Duodenal mucosa (tissue), 2 donors: ENCODE data around the gene PLEKHH1.
"Not testable (repeated sequence)": the region's sequence is repeated elsewhere in the genome, so short reads cannot be mapped to it uniquely, and the experiment has no call there.

Experiments
- H3K27ac ChIP-seq: one replicate; pipeline ENCODE4 v1.7.0; 2013; ENCODE audit warnings: low read depth, low read length
- H3K27me3 ChIP-seq, 2 donors: one replicate each; pipeline ENCODE4 v1.7.0; 2013; ENCODE audit warnings: low read length in 2 of 2, control low read depth in 1 of 2; ENCODE audit not compliant: insufficient read depth in 2 of 2, control insufficient read depth in 1 of 2
- H3K36me3 ChIP-seq, 2 donors: one replicate each; pipeline ENCODE4 v1.7.0; 2013; ENCODE audit warnings: low read length in 2 of 2, control low read depth in 1 of 2; ENCODE audit not compliant: insufficient read depth in 2 of 2, control insufficient read depth in 1 of 2
- H3K4me1 ChIP-seq, 2 donors: one replicate each; pipeline ENCODE4 v1.7.0; 2013; ENCODE audit warnings: low read length in 2 of 2, control low read depth in 1 of 2; ENCODE audit not compliant: insufficient read depth in 2 of 2, control insufficient read depth in 1 of 2
- H3K4me3 ChIP-seq, 2 donors: one replicate each; pipeline ENCODE4 v1.7.0; 2013; ENCODE audit warnings: low read length in 2 of 2, low read depth in 1 of 2
- H3K9ac ChIP-seq, 2 donors: one replicate each; pipeline ENCODE4 v1.7.0; 2013; ENCODE audit warnings: low read length in 2 of 2, low read depth in 1 of 2
- H3K9me3 ChIP-seq, 2 donors: one replicate each; pipeline ENCODE4 v1.7.0; 2013; ENCODE audit warnings: low read length in 2 of 2, control low read depth in 1 of 2; ENCODE audit not compliant: control insufficient read depth in 1 of 2

The PLEKHH1 gene

GRCh38 chr14:67595392-67595791 lies 62.3 kb downstream of the PLEKHH1 start:
- Histone ChIP-seq H3K27me3 (no peaks in the 10 kb centered on the region), H3K9me3 (no peaks in the 10 kb centered on the region), H3K4me3 (no peak overlapping the region), H3K36me3 (peaks cover 2 to 28% of the 10 kb centered on the region in 2 donors), H3K4me1 (peaks cover 8 to 14% of the 10 kb centered on the region in 2 donors), H3K9ac (no peak overlapping the region), H3K27ac (no peak overlapping the region)

- Histone ChIP-seq H3K36me3 (peaks cover 0 to 7% of the 10 kb centered on the region in 2 donors), H3K27me3 (no peaks in the 10 kb centered on the region), H3K4me3 (peak within 1 kb of the TSS; percentile 87 to 89), H3K9ac (peak within 1 kb of the TSS; percentile 73 to 78), H3K9me3 (no peaks in the 10 kb centered on the region), H3K27ac (peak within 1 kb of the TSS; percentile 81), H3K4me1 (peaks cover 8 to 14% of the 10 kb centered on the region in 2 donors)
Observed at GRCh38 chr14:67599698-67600561, 66.8 kb downstream of the PLEKHH1 start, which contains the start of gene PIGH. Gene PIGH, minus strand, starts transcription at chr14:67600268. Its CDS starts 65 bp downstream, at chr14:67600203.

- not testable (repeated sequence) for H3K9me3 ChIP-seq, H3K27me3 ChIP-seq, H3K36me3 ChIP-seq
- Histone ChIP-seq H3K4me3 (peak overlapping the region; percentile 87 to 89), H3K27ac (peak overlapping the region; percentile 81), H3K4me1 (peaks cover 8 to 14% of the 10 kb centered on the region in 2 donors), H3K9ac (peak overlapping the region; percentile 73 to 78)
Observed at GRCh38 chr14:67600562-67600974, 67.5 kb downstream of the PLEKHH1 start.

- Histone ChIP-seq H3K9me3 (no peaks in the 10 kb centered on the region), H3K27ac (no peak overlapping the region), H3K4me1 (peaks cover 8 to 14% of the 10 kb centered on the region in 2 donors), H3K27me3 (no peaks in the 10 kb centered on the region), H3K36me3 (no peaks in the 10 kb centered on the region), H3K9ac (no peak overlapping the region), H3K4me3 (no peak overlapping the region)
Observed at GRCh38 chr14:67602076-67602475, 69.0 kb downstream of the PLEKHH1 start.

GRCh38 chr14:67602995-67603545 lies 70.0 kb downstream of the PLEKHH1 start:
- Histone ChIP-seq H3K27me3 (no peaks in the 10 kb centered on the region), H3K36me3 (no peaks in the 10 kb centered on the region), H3K9ac (no peak overlapping the region), H3K4me1 (peaks cover 8 to 11% of the 10 kb centered on the region in 2 donors), H3K27ac (no peak overlapping the region), H3K4me3 (no peak overlapping the region), H3K9me3 (no peaks in the 10 kb centered on the region)

GRCh38 chr14:67607646-67608045 lies 74.6 kb downstream of the PLEKHH1 start:
- Histone ChIP-seq H3K27me3 (no peaks in the 10 kb centered on the region), H3K27ac (no peak overlapping the region), H3K4me3 (no peak overlapping the region)

GRCh38 chr14:67609642-67610310 lies 76.7 kb downstream of the PLEKHH1 start:
- no peak overlapping the region for H3K9ac ChIP-seq
- no peak overlapping the region for H3K27ac ChIP-seq
- H3K36me3 ChIP-seq, result no peaks in the 10 kb centered on the region
- no peaks in the 10 kb centered on the region for H3K27me3 ChIP-seq
- H3K4me3 ChIP-seq, result no peak overlapping the region
- no peaks in the 10 kb centered on the region for H3K9me3 ChIP-seq
- no peaks in the 10 kb centered on the region for H3K4me1 ChIP-seq

More at GRCh38 chr14:67607646-67608045, 74.6 kb downstream of the PLEKHH1 start:
- Histone ChIP-seq H3K4me1 (no peaks in the 10 kb centered on the region), H3K36me3 (no peaks in the 10 kb centered on the region), H3K9me3 (no peaks in the 10 kb centered on the region), H3K9ac (no peak overlapping the region)

- H3K27ac ChIP-seq, result no peak overlapping the region
- H3K9ac ChIP-seq, result no peak overlapping the region
- no peaks in the 10 kb centered on the region for H3K36me3 ChIP-seq
- no peaks in the 10 kb centered on the region for H3K9me3 ChIP-seq
- no peak overlapping the region for H3K4me3 ChIP-seq
- H3K27me3 ChIP-seq, result no peaks in the 10 kb centered on the region
- no peaks in the 10 kb centered on the region for H3K4me1 ChIP-seq
Observed at GRCh38 chr14:67610491-67610890, 77.4 kb downstream of the PLEKHH1 start.

- Histone ChIP-seq H3K27me3 (peaks cover 0 to 8% of the 10 kb centered on the region in 2 donors), H3K27ac (no peak overlapping the region), H3K4me1 (peaks cover 12 to 21% of the 10 kb centered on the region in 2 donors), H3K4me3 (no peak overlapping the region), H3K9me3 (no peaks in the 10 kb centered on the region), H3K9ac (peak overlapping the region; percentile 78 to 82), H3K36me3 (no peaks in the 10 kb centered on the region)
Observed at GRCh38 chr14:67618617-67619063, 85.5 kb downstream of the PLEKHH1 start.
